ENCODE measurements around the gene MRC1. TPM values are rescaled to one million over a fixed set of nuclear protein-coding genes. Genes with fewer than 3 reads are reported as not detected.

Gene MRC1
- total RNA-seq, 1 donor from 2014 or later: 0.80 TPM

DNA sequence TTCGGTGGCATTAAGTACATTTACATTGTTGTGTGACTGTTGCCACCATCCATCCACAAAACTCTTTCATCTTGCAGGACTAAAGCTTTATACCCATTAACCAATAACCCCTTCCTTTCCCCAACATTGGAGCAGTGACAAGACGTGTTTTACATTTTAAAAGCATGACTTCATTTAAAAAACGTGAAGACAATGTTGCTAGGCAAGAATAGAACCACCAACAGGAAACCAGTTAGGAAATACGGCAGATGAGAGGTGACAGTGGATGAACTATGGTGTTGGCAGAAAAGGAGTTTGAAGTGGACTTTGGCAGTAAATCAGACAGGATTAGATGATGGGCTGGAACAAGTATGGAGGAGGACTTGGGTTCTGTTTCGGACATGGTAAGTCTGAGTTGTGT lies 40.2 kb upstream of the MRC1 start:
- Mint-ChIP-seq H3K27ac (no peak overlapping the region), H3K4me1 (ENCODE audit: unreplicated experiment) (no peaks in the 10 kb centered on the region), H3K27me3 (peaks cover 14% of the 10 kb centered on the region), H3K9me3 (peaks cover 6% of the 10 kb centered on the region), H3K36me3 (no peaks in the 10 kb centered on the region), H3K4me3 (no peak overlapping the region)
- TF ChIP-seq CTCF (conservative IDR thresholded peaks at IDR 0.05): no peak
- no peak for DNase-seq (ENCODE audit: extremely low spot score, unreplicated experiment)

- Mint-ChIP-seq H3K4me3 (no peak overlapping the region), H3K36me3 (no peaks in the 10 kb centered on the region), H3K27me3 (peaks cover 5% of the 10 kb centered on the region), H3K9me3 (peaks cover 6% of the 10 kb centered on the region), H3K4me1 (ENCODE audit: unreplicated experiment) (no peaks in the 10 kb centered on the region), H3K27ac (no peak overlapping the region)
- TF ChIP-seq CTCF (conservative IDR thresholded peaks at IDR 0.05): no peak
- DNase-seq (ENCODE audit: extremely low spot score, unreplicated experiment): no peak
Measured at GRCh38 chr10:17771017-17771416, 38.1 kb upstream of the MRC1 start.

DNA sequence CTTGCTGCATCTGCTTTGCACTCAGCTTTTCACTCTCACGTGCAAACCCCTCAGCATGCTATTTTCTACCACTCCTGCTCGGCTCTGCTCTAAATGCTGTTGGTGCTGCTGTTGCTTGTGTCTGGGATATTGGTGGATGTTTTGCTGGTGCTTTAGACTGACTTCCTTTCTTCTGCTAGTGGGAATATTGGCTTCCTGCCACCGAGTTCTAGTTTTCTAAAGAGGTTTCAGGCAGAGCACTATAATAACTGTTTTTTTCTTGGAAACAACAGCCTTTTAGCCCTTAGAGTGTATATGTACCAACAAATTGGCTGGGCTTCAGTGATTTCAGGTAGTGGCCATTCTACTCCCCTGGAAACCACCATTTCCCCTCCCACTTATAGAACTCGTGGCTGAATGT lies 29.4 kb upstream of the MRC1 start:
- Mint-ChIP-seq H3K27ac (peak overlapping the region; percentile 10), H3K27me3 (no peaks in the 10 kb centered on the region), H3K4me1 (ENCODE audit: unreplicated experiment) (peaks cover 23% of the 10 kb centered on the region), H3K9me3 (no peaks in the 10 kb centered on the region), H3K36me3 (no peaks in the 10 kb centered on the region), H3K4me3 (no peak overlapping the region)
- no peak for TF ChIP-seq CTCF (conservative IDR thresholded peaks at IDR 0.05)
- DNase-seq (ENCODE audit: extremely low spot score, unreplicated experiment): no peak

GRCh38 chr10:17780727-17781126 lies 28.4 kb upstream of the MRC1 start:
- TF ChIP-seq CTCF (conservative IDR thresholded peaks at IDR 0.05): no peak
- Mint-ChIP-seq H3K4me1 (ENCODE audit: unreplicated experiment) (peaks cover 27% of the 10 kb centered on the region), H3K9me3 (no peaks in the 10 kb centered on the region), H3K4me3 (no peak overlapping the region), H3K36me3 (no peaks in the 10 kb centered on the region), H3K27me3 (no peaks in the 10 kb centered on the region), H3K27ac (no peak overlapping the region)
- DNase-seq (ENCODE audit: extremely low spot score, unreplicated experiment): no peak

GRCh38 chr10:17781856-17782255 lies 27.3 kb upstream of the MRC1 start:
- DNase-seq (ENCODE audit: extremely low spot score, unreplicated experiment): no peak
- Mint-ChIP-seq H3K4me3 (no peak overlapping the region), H3K9me3 (no peaks in the 10 kb centered on the region), H3K27ac (no peak overlapping the region), H3K27me3 (no peaks in the 10 kb centered on the region), H3K4me1 (ENCODE audit: unreplicated experiment) (peaks cover 27% of the 10 kb centered on the region), H3K36me3 (no peaks in the 10 kb centered on the region)
- TF ChIP-seq CTCF (conservative IDR thresholded peaks at IDR 0.05): no peak

Measured in type B pancreatic cell (in vitro differentiated cells).